Small intestine (tissue), 7 donors: ENCODE measurements around the gene TLE4. TPM values are rescaled to one million over a fixed set of nuclear protein-coding genes. Genes with fewer than 3 reads are reported as not detected.
"Not testable (repeated sequence)": the region's sequence is repeated elsewhere in the genome, so short reads cannot be mapped to it uniquely, and the experiment has no call there.

Experiments used
- DNase-seq, 2 donors: peaks; one replicate each; pipeline versions ENCODE4 v3.0.0 to v3.0.0-alpha.2; 2013
- FAIRE-seq: peaks from 2 replicates; lab custom pipeline; 2012; peaks lifted over from hg19 to GRCh38; lab: Jason Lieb, UNC
- H3K27ac ChIP-seq, 3 donors: one replicate each; pipeline ENCODE4 v1.5.1; 2013; ENCODE audit warnings: low read length in 2 of 3, mild to moderate bottlenecking in 2 of 3, control low read depth in 1 of 3, inconsistent platforms in 1 of 3, low read depth in 1 of 3, moderate library complexity in 1 of 3
- H3K27me3 ChIP-seq, 3 donors: one replicate each; pipeline ENCODE4 v1.6.1; 2013; ENCODE audit warnings: low read length in 3 of 3, inconsistent platforms in 1 of 3; ENCODE audit not compliant: control insufficient read depth in 3 of 3, insufficient read depth in 3 of 3
- H3K36me3 ChIP-seq, 3 donors: one replicate each; pipeline ENCODE4 v1.6.1; 2013; ENCODE audit warnings: low read length in 3 of 3, inconsistent platforms in 1 of 3, low read depth in 1 of 3, mild to moderate bottlenecking in 1 of 3, moderate library complexity in 1 of 3; ENCODE audit not compliant: control insufficient read depth in 3 of 3, insufficient read depth in 2 of 3
- H3K4me1 ChIP-seq, 3 donors: one replicate each; pipeline ENCODE4 v1.6.1; 2013; ENCODE audit warnings: low read length in 2 of 3, inconsistent platforms in 1 of 3, low read depth in 1 of 3, mild to moderate bottlenecking in 1 of 3, moderate library complexity in 1 of 3; ENCODE audit not compliant: control insufficient read depth in 3 of 3, insufficient read depth in 2 of 3
- H3K4me3 ChIP-seq, 3 donors: one replicate each; pipeline ENCODE4 v1.5.1; 2013; ENCODE audit warnings: low read length in 3 of 3, control low read depth in 1 of 3, inconsistent platforms in 1 of 3, low read depth in 1 of 3, mild to moderate bottlenecking in 1 of 3, moderate library complexity in 1 of 3
- H3K9me3 ChIP-seq, 2 donors: one replicate each; pipeline ENCODE4 v1.6.1; 2013; ENCODE audit warnings: low read depth in 1 of 2, low read length in 1 of 2; ENCODE audit not compliant: control insufficient read depth in 2 of 2, insufficient read depth in 1 of 2
- WGBS, 3 donors: extraction: QIAGEN DNeasy Blood & Tissue Kit; methylation state at CpG; one replicate each; pipeline ENCODE4 v1.1.7; 2013; 5-methylcytosine and 5-hydroxymethylcytosine counted together
- polyA plus RNA-seq, 4 donors: library from polyadenylated mRNA; stranded (reverse) in 3 of 4; unstranded in 1 of 4; fragments of 200-250 nt in 3 of 4; fragments of 120-200 nt in 1 of 4; gene quantifications; one replicate each; pipeline versions ENCODE4 v1.2.1 to v1.2.3, GENCODE V29; 2013
- donor health status: healthy with polysubstance abuse.
- donor health status: control.
- donor health status: control.
- donor health status: Bipolar disorder and iron deficiency.
- donor health status: healthy.

Gene TLE4
- polyA plus RNA-seq, 4 donors: 4.0 to 37.2 (median 8.2) TPM

GRCh38 chr9:79654591-79655382 is 83.0 kb downstream of the TLE4 start:
- 97 to 98% (median 98%) methylated on average over 13 of the region's 13 CpGs for WGBS, 3 donors
- not testable (repeated sequence) for H3K27ac ChIP-seq, FAIRE-seq

DNA sequence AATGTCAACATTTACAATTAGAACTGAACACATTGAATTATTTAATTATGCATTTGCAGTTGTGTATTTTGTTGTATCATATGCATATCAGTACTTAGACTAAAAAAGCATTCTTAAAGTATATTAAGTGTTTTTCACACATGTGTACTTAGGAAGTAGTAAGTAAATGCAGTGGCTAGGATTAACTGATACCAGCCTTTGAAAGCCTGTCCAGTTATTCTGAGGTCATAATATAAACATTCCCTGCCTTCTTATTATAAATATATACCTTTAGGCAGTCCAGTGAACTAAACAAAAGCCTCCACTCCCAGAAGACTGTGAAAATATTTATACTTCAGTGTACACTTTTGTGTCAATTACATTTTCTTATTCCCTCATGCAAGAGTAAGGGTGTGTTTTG is 83.8 kb downstream of the TLE4 start:
- FAIRE-seq: no peak

More at GRCh38 chr9:79654591-79655382, 83.0 kb downstream of the TLE4 start:
- not testable (repeated sequence) for H3K9me3 ChIP-seq, H3K4me3 ChIP-seq, DNase-seq, H3K36me3 ChIP-seq, H3K27me3 ChIP-seq, H3K4me1 ChIP-seq

DNA sequence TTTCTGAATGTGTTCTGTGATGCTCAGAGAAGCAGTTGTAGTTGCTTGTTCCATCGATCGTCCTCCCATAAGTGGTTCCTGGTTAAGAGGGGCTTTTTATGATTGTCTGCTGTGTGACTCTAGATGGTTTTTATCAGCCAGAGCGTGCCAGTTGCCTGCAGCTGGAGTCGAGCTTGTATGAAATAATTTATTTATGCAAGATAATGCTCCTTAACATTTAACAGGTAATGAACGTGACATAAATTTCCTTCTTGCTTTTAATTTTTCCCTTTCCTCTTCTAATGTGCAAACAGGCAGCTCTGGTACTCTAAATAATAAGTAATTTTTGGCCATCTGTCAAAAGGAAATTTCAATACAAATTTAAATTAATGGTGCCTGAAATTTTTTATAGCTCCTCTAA is 84.4 kb downstream of the TLE4 start:
- Histone ChIP-seq H3K36me3 (peaks cover 0 to 7% (median 5%) of the 10 kb centered on the region in 3 donors), H3K4me3 (no peak overlapping the region), H3K9me3 (no peaks in the 10 kb centered on the region), H3K4me1 (no peaks in the 10 kb centered on the region), H3K27ac (no peak overlapping the region), H3K27me3 (no peaks in the 10 kb centered on the region)
- FAIRE-seq (no peak), DNase-seq (no peak)
- 79 to 91% (median 89%) methylated on average over 5 of the region's 5 CpGs for WGBS, 3 donors

More for the DNA sequence above, 83.8 kb downstream of the TLE4 start:
- Histone ChIP-seq H3K4me3 (no peak overlapping the region), H3K27me3 (no peaks in the 10 kb centered on the region), H3K9me3 (no peaks in the 10 kb centered on the region), H3K27ac (no peak overlapping the region), H3K36me3 (peaks cover 0 to 5% (median 5%) of the 10 kb centered on the region in 3 donors), H3K4me1 (no peaks in the 10 kb centered on the region)
- no peak for DNase-seq

DNA sequence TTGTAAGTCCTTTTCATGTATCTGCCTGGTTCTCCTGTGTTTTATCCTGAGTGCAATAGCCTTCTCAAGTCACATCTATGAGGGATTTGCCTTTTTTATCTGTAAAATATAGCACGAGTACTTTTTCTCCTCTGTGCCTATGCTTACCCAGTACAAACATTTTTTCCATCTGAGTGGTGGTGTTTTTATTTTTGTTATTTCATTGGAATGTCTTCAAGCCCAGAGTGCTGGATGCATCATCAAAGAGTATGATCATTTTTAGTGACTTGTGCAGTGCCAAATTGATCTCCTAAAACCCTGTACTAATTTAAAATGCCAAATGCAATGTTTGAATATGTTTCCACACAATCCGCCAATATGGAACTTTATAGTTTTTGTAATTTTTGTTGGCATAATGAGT is 86.1 kb downstream of the TLE4 start:
- no peak for DNase-seq
- Histone ChIP-seq H3K27ac (no peak overlapping the region), H3K4me3 (no peak overlapping the region), H3K27me3 (no peaks in the 10 kb centered on the region), H3K4me1 (peaks cover 0 to 8% (median 0%) of the 10 kb centered on the region in 3 donors), H3K9me3 (no peaks in the 10 kb centered on the region), H3K36me3 (peaks cover 0 to 2% (median 2%) of the 10 kb centered on the region in 3 donors)
- no peak for FAIRE-seq
- WGBS, 3 donors: 89 to 97% (median 96%) methylated on average over 2 of the region's 2 CpGs

DNA sequence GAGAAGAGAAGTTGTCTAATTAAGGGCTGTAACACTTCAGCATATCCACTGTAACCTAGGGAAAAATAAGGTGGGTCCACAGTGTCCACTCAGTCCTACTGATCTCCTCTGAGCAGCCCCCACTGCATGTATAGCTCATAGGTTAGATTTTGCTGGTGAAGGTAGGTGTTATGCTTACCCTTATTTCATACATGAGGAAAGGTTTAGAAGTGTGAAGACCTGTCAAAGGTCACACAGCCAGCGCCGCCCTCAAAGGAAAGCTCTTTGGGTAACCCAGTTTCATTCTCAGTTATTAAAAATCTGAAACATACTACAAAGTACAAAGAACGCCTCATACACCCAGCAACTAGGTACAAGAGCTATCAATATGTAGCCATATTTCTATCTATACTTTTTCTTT is 87.2 kb downstream of the TLE4 start:
- Histone ChIP-seq H3K4me1 (peaks cover 0 to 14% (median 0%) of the 10 kb centered on the region in 3 donors), H3K9me3 (no peaks in the 10 kb centered on the region), H3K36me3 (peaks cover 0 to 2% (median 2%) of the 10 kb centered on the region in 3 donors), H3K4me3 (no peak overlapping the region), H3K27me3 (no peaks in the 10 kb centered on the region), H3K27ac (no peak overlapping the region)
- DNase-seq: no peak
- no peak for FAIRE-seq
- WGBS, 3 donors: 71 to 82% (median 78%) methylated on average over 3 of the region's 3 CpGs

DNA sequence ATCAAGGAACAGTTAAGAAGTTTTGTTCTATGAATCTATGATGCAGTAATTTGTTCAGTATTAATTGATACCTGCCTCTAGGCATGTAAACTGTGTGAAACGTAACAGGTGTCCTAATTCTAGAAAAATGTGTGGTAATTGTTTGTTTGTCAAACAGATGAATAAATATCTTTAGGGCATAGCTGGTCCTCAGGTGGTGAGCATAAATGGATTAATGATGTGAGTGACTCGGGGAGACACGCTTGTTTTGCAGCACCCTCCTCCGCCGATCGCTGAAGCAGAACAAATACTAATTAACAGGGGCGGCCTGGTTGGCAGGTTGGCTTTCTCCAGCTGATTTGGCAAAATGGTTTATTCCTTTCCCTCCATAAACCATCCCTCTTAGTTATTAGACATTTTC is 88.8 kb downstream of the TLE4 start:
- Histone ChIP-seq H3K9me3 (no peaks in the 10 kb centered on the region), H3K36me3 (peaks cover 0 to 2% (median 2%) of the 10 kb centered on the region in 3 donors), H3K4me1 (peaks cover 0 to 15% (median 0%) of the 10 kb centered on the region in 3 donors), H3K4me3 (no peak overlapping the region), H3K27ac (no peak overlapping the region), H3K27me3 (no peaks in the 10 kb centered on the region)
- DNase-seq: no peak
- 95 to 99% (median 96%) methylated on average over 7 of the region's 7 CpGs for WGBS, 3 donors
- FAIRE-seq: no peak

DNA sequence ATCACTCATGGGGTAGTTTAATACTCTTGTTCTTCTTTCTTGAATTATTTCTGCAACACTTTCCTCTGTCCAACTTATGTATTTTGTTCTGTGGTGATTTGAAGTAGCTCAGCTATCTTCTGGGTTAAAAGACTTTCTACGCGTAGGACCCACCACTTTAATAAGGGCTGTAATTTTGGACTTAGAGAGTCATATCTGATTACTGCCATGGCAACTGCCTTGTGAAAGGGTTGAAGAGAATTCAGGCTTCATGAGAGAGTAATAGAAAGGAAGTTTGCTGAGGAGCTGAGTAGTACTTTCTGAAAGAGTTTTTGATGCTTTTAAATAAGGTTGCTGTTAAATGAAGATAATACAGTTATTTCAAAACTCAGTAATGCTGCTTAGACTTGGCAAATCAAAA is 89.5 kb downstream of the TLE4 start:
- DNase-seq (no peak), FAIRE-seq (no peak)
- no peak overlapping the region for H3K4me3 ChIP-seq
- WGBS, 3 donors: 89 to 97% (median 93%) methylated on average over 2 of the region's 2 CpGs
- H3K27ac ChIP-seq: no peak overlapping the region
- no peaks in the 10 kb centered on the region for H3K9me3 ChIP-seq
- H3K4me1 ChIP-seq: peaks cover 0 to 15% (median 0%) of the 10 kb centered on the region in 3 donors
- H3K27me3 ChIP-seq: no peaks in the 10 kb centered on the region
- peaks cover 0 to 2% (median 2%) of the 10 kb centered on the region in 3 donors for H3K36me3 ChIP-seq

DNA sequence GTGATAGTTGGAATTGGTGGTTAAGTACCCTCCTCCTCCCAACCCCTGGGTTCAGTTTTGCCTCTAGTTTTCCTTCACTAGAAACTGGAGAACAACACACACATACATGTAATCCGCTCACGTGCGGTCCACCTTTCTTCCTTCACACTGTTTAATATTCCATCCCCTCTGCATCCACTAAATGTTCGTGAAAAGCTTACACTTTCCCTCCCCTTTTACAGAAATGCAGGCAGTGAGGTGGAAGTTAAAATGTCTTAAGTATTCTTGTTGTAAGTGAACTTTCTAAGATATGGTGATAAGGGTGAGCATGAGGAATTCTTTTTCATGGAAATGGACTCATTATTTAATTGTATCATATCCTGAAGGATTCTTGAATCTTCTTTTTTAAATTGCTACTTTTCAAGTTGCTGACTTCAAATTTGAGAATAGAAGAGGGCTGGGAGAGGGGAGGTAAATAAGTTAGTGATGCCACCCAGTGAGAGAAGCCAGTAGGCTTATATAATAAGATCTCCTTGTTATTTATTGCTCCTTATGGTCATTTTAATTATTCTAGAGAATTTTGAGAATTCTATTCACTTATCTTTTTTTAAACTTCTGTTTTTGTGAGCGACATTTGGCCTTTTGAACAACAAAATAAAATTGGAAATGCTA is 90.2 kb downstream of the TLE4 start:
- Histone ChIP-seq H3K4me3 (no peak overlapping the region), H3K9me3 (no peaks in the 10 kb centered on the region), H3K27me3 (no peaks in the 10 kb centered on the region), H3K36me3 (peaks cover 0 to 2% (median 2%) of the 10 kb centered on the region in 3 donors), H3K27ac (no peak overlapping the region), H3K4me1 (peaks cover 0 to 15% (median 0%) of the 10 kb centered on the region in 3 donors)
- FAIRE-seq: no peak
- WGBS, 3 donors: 79 to 96% (median 92%) methylated on average over 5 of the region's 5 CpGs
- no peak for DNase-seq
